H1 (cell line): Measurements from ENCODE around the gene EIF2B1. TPM values are rescaled to one million over a fixed set of nuclear protein-coding genes. Genes with fewer than 3 reads are reported as not detected.

Experiments
- polyA plus RNA-seq, 7 experiments: library from polyadenylated mRNA; depleted of rRNA in 3 of 7; stranded (reverse) in 5 of 7; unstranded in 2 of 7; fragments of >200 nt in 5 of 7; fragments of 200-250 nt in 2 of 7; gene quantifications; 1 replicate in 5 of 7; 2 replicates in 1 of 7; 4 replicates in 1 of 7; pipeline versions ENCODE4 v1.2.1 to v1.2.3, GENCODE V29; 2011 to 2013; ENCODE audit warnings: missing spikeins in 2 of 7, mixed read lengths in 2 of 7
- small RNA-seq: library from polyadenylated mRNA; stranded (forward); fragments of <200 nt; extraction: miRNeasy Mini kit (QIAGEN cat#:217004); gene quantifications from one replicate; pipeline ENCODE3, GENCODE V24; 2013; ENCODE audit not compliant: insufficient read depth
- total RNA-seq: library from RNA; stranded (reverse); fragmentation: NEBNext Ultra II Directional; extraction: Animal tissue kit (Norgen Biotek cat#: 25700); gene quantifications from 2 replicates; pipeline ENCODE4 v1.2.1, GENCODE V29; 2021

The EIF2B1 gene
- total and polyA plus RNA-seq, 2 of the 8 experiments (the other 6 are each of a cell fraction or from before 2014, with no cell fraction given): 24.9 to 49.9 TPM

Small RNA genes within 50 kb of the gene (small RNA-seq; reads per million reads assigned to genes)
- not detected for gene SNORA9B

Other genes with a start within 250 kb of the EIF2B1 start
- gene KMT5A, start 249.6 kb downstream of the EIF2B1 start, total RNA-seq: 14.7 and 17.2 TPM in 2 replicates
- 7.0 and 8.1 TPM in 2 replicates for gene KMT5A, start 249.6 kb downstream of the EIF2B1 start, polyA plus RNA-seq (2011; rRNA removed)
- 1.1 and 1.4 TPM in 2 replicates for gene RILPL2, start 197.0 kb downstream of the EIF2B1 start, total RNA-seq
- 0.77 and 0.91 TPM in 2 replicates for gene RILPL2, start 197.0 kb downstream of the EIF2B1 start, polyA plus RNA-seq (2011; rRNA removed)
- gene SNRNP35, start 175.5 kb downstream of the EIF2B1 start, total RNA-seq: 15.3 and 16.9 TPM in 2 replicates
- gene SNRNP35, start 175.5 kb downstream of the EIF2B1 start, polyA plus RNA-seq (2011; rRNA removed): 8.0 and 8.4 TPM in 2 replicates
- gene RILPL1, start 100.0 kb downstream of the EIF2B1 start, total RNA-seq: 6.5 and 6.7 TPM in 2 replicates
- gene RILPL1, start 100.0 kb downstream of the EIF2B1 start, polyA plus RNA-seq (2011; rRNA removed): 9.4 and 12.1 TPM in 2 replicates
- gene TMED2, start 49.1 kb downstream of the EIF2B1 start, total RNA-seq: 227 and 235 TPM in 2 replicates
- 57.1 and 122 TPM in 2 replicates for gene TMED2, start 49.1 kb downstream of the EIF2B1 start, polyA plus RNA-seq (2011; rRNA removed)
- 35.1 and 37.7 TPM in 2 replicates for gene DDX55, start 31.6 kb downstream of the EIF2B1 start, total RNA-seq
- 25.8 and 42.1 TPM in 2 replicates for gene DDX55, start 31.6 kb downstream of the EIF2B1 start, polyA plus RNA-seq (2011; rRNA removed)
- gene GTF2H3, start 143 bp upstream of the EIF2B1 start, total RNA-seq: 32.1 and 35.8 TPM in 2 replicates
- 15.0 and 21.0 TPM in 2 replicates for gene GTF2H3, start 143 bp upstream of the EIF2B1 start, polyA plus RNA-seq (2011; rRNA removed)
- 7.2 and 8.4 TPM in 2 replicates for gene TCTN2, start 37.4 kb upstream of the EIF2B1 start, total RNA-seq
- 7.5 and 7.8 TPM in 2 replicates for gene TCTN2, start 37.4 kb upstream of the EIF2B1 start, polyA plus RNA-seq (2011; rRNA removed)
- 62.4 and 63.3 TPM in 2 replicates for gene ATP6V0A2, start 78.7 kb upstream of the EIF2B1 start, total RNA-seq
- gene ATP6V0A2, start 78.7 kb upstream of the EIF2B1 start, polyA plus RNA-seq (2011; rRNA removed): 45.5 and 48.2 TPM in 2 replicates
- gene DNAH10, start 128.6 kb upstream of the EIF2B1 start, total RNA-seq: 0.24 and 0.27 TPM in 2 replicates
- gene DNAH10, start 128.6 kb upstream of the EIF2B1 start, polyA plus RNA-seq (2011; rRNA removed): 0.02 and 0.09 TPM in 2 replicates